GM20000 (cell line): ENCODE data around the gene MYO16.

Experiments used
- DNase-seq: peaks from one replicate; pipeline ENCODE4 v3.0.0; 2012; ENCODE audit warnings: low spot score
- TF ChIP-seq, protein P1 (sequence below): IDR thresholded peaks from 2 replicates; pipeline ENCODE4 v1.5.1; 2012; ENCODE audit warnings: mild to moderate bottlenecking, control low read depth; ENCODE audit errors: extremely low read depth, missing control alignments

Gene MYO16

DNA sequence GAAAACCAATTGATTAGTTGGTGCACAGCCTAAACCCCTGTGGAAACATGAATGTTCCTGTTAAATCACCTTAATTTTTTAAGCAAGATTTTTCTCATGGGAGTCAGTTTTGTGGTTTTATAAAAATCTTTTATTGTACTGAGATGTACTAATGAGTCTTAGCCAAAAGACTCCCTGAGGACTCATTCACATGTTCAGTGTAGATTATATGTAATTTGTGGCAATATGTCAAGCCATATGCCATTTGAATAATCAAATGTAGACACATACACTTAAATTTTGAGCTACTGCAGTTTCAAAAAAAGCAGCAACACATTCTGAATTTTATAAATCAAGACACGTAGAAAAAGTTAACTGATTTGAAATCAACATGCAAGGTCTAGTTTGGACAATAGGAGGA, 395.2 kb downstream of the MYO16 start:
- DNase-seq = no peak
- TF ChIP-seq, protein P1, sequence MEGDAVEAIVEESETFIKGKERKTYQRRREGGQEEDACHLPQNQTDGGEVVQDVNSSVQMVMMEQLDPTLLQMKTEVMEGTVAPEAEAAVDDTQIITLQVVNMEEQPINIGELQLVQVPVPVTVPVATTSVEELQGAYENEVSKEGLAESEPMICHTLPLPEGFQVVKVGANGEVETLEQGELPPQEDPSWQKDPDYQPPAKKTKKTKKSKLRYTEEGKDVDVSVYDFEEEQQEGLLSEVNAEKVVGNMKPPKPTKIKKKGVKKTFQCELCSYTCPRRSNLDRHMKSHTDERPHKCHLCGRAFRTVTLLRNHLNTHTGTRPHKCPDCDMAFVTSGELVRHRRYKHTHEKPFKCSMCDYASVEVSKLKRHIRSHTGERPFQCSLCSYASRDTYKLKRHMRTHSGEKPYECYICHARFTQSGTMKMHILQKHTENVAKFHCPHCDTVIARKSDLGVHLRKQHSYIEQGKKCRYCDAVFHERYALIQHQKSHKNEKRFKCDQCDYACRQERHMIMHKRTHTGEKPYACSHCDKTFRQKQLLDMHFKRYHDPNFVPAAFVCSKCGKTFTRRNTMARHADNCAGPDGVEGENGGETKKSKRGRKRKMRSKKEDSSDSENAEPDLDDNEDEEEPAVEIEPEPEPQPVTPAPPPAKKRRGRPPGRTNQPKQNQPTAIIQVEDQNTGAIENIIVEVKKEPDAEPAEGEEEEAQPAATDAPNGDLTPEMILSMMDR = no peak

GRCh38 chr13:109026266-109026665, 396.9 kb downstream of the MYO16 start:
- DNase-seq = no peak
- TF ChIP-seq, protein P1 = no peak

DNA sequence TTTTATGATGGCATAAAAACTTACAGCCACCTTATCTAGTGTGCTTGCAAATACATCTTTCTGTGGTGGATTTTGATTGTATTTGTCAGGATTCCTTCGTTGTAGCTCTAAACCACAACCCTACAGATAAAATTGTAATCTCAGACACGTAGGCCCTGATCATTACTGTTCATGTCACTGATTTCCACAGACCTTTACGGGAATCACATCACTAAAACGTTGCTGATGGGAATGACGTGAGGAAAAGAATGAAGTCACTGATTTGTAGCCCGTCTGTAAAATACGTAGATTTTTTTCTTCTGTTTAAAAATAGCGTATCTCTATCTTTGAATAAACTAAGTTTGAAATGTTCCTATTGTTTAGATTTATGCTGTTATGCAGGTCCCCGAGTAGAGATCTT, 399.2 kb downstream of the MYO16 start:
- no peak for DNase-seq
- TF ChIP-seq, protein P1 = no peak

DNA sequence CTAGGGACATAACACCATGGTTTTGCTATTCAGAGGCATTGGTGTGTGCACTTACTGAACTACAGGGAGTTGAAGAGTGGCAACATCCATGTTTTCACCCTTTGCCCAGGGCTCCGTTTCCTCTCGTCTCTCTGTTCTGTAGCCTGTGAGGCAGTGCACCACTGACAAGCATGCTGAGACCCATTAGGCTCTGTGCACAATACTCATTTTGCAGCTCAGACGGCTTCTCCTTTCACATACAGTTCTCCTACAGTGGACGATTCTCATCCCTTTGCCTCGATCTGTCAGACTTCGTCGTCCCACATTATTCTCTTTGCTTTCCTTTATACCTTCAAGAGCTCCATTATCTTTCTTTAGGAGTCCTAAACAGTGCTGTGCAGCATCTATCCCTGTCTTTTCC, 403.7 kb downstream of the MYO16 start:
- DNase-seq = no peak
- TF ChIP-seq, protein P1 = no peak

- DNase-seq = no peak
- TF ChIP-seq, protein P1 = no peak
Observed at GRCh38 chr13:109036078-109036780, 406.8 kb downstream of the MYO16 start.

- TF ChIP-seq, protein P1 = no peak
- DNase-seq = no peak
Observed at GRCh38 chr13:109043636-109044035, 414.2 kb downstream of the MYO16 start.

DNA sequence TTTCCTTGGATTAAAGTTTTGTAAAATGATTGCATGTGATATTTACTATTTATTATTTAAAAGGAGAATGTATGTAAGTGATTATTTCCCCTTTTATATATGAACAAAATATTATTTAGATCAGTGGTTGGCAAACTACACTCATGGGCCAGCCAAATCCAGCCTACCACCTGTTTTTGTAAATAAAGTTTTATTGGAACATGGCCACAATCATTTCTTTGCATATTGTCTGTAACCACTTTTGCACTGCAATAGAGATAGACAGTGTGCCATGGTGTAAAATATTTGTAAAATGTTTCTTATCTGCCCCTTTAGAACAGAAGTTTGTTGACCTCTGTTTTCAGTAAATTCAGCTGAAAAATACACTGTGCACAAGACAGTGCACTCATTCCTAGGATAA, 426.4 kb downstream of the MYO16 start:
- DNase-seq = no peak
- TF ChIP-seq, protein P1 = no peak
